Endothelial cell of umbilical vein (primary cell): ENCODE measurements around the gene BCO1. TPM values are rescaled to one million over a fixed set of nuclear protein-coding genes. Genes with fewer than 3 reads are reported as not detected.

Source experiments
- BruUV-seq: library from RNA; stranded (reverse); fragments of 400-500 nt; replicated peaks from 2 replicates; lab custom pipeline; 2021; lab: Mats Ljungman, UMichigan
- CTCF ChIA-PET: fragments of 300-600, 350-600 bp; sonication (Branson Sonifier 250); formaldehyde crosslinking; loops from one replicate; lab custom pipeline; 2021; ENCODE audit warnings: antibody characterized with exemption, inconsistent platforms; lab: Charles Lee
- POLR2A ChIA-PET: fragments of 300-600, 350-600 bp; sonication (Branson Sonifier 250); formaldehyde crosslinking; loops from one replicate; lab custom pipeline; 2021; ENCODE audit warnings: antibody characterized with exemption, inconsistent platforms; lab: Charles Lee
- DNase-seq: peaks from one replicate; pipeline ENCODE4 v3.0.0-alpha.2; 2011; ENCODE audit warnings: low read depth, low spot score
- FAIRE-seq: peaks from 2 replicates; lab custom pipeline; 2011; peaks lifted over from hg19 to GRCh38; lab: Jason Lieb, UNC
- H2AFZ ChIP-seq: 2 replicates; pipeline ENCODE4 v1.6.0; 2012; ENCODE audit warnings: low read depth, low read length, control low read depth, inconsistent platforms
- H3K27ac ChIP-seq: 2 replicates; pipeline ENCODE4 v1.5.1; 2011; ENCODE audit warnings: low read depth, mild to moderate bottlenecking, control low read depth, low read length, moderate library complexity; ENCODE audit not compliant: insufficient read depth
- H3K27me3 ChIP-seq, 2 experiments: 2 replicates each; pipeline versions ENCODE4 v1.6.0 to v1.6.1; 2011; ENCODE audit warnings: low read length in 2 of 2, mixed read lengths in 1 of 2; ENCODE audit not compliant: control insufficient read depth in 2 of 2, insufficient read depth in 2 of 2
- H3K36me3 ChIP-seq, 2 experiments: 2 replicates in 1 of 2; 3 replicates in 1 of 2; pipeline ENCODE4 v1.5.1; 2011; ENCODE audit warnings: low read length in 2 of 2, mild to moderate bottlenecking in 1 of 2, moderate library complexity in 1 of 2; ENCODE audit not compliant: control insufficient read depth in 2 of 2, insufficient read depth in 2 of 2; ENCODE audit errors: extremely low read depth in 1 of 2
- H3K4me1 ChIP-seq: 3 replicates; pipeline ENCODE4 v1.5.1; 2011; ENCODE audit warnings: mild to moderate bottlenecking, low read length; ENCODE audit not compliant: control insufficient read depth, insufficient read depth; ENCODE audit errors: extremely low read depth
- H3K4me2 ChIP-seq: 2 replicates; pipeline ENCODE4 v1.6.1; 2011; ENCODE audit warnings: low read length, control low read depth, mixed read lengths; ENCODE audit not compliant: insufficient read depth
- H3K4me3 ChIP-seq, 3 experiments: fragments of 200-600 bp in 1 of 3; sonication (generic), shearing (Covaris generic) in 1 of 3; replicated peaks in 1 of 3; 2 replicates each; pipeline ENCODE4 v1.5.1; 2011 to 2016; ENCODE audit warnings: control low read depth in 3 of 3, low read length in 3 of 3, mild to moderate bottlenecking in 2 of 3, inconsistent platforms in 1 of 3, low read depth in 1 of 3, moderate library complexity in 1 of 3; ENCODE audit not compliant: insufficient read depth in 1 of 3
- H3K79me2 ChIP-seq: 2 replicates; pipeline ENCODE4 v1.6.0; 2012; ENCODE audit warnings: low read length, inconsistent platforms; ENCODE audit not compliant: control insufficient read depth, insufficient read depth
- H3K9ac ChIP-seq: replicated peaks from 2 replicates; pipeline ENCODE3; 2011; ENCODE audit warnings: low read length, control low read depth; ENCODE audit not compliant: insufficient read depth; ENCODE audit errors: extremely low read depth
- H3K9me1 ChIP-seq: replicated peaks from 3 replicates; pipeline ENCODE4 v1.6.0; 2011; ENCODE audit warnings: mild to moderate bottlenecking, low read length; ENCODE audit not compliant: control insufficient read depth, insufficient read depth; ENCODE audit errors: extremely low read depth
- H3K9me3 ChIP-seq: replicated peaks from 2 replicates; pipeline ENCODE4 v1.5.1; 2012; ENCODE audit warnings: low read length, inconsistent platforms; ENCODE audit not compliant: control insufficient read depth, insufficient read depth
- H4K20me1 ChIP-seq: replicated peaks from 2 replicates; pipeline ENCODE3; 2011; ENCODE audit warnings: mild to moderate bottlenecking, low read length; ENCODE audit not compliant: control insufficient read depth, insufficient read depth; ENCODE audit errors: extremely low read depth
- EZH2 ChIP-seq: IDR thresholded peaks from 2 replicates; pipeline ENCODE4 v1.6.1; 2012; ENCODE audit warnings: borderline replicate concordance, low read depth, mild to moderate bottlenecking, moderate library complexity, low read length, inconsistent platforms; ENCODE audit not compliant: severe bottlenecking
- FOS ChIP-seq: IDR thresholded peaks from 2 replicates; pipeline ENCODE4 v1.6.1; 2011; ENCODE audit warnings: mild to moderate bottlenecking, low read length, moderate library complexity, borderline replicate concordance; ENCODE audit not compliant: insufficient read depth
- GATA2 ChIP-seq: IDR thresholded peaks from 2 replicates; pipeline ENCODE4 v1.7.0; 2011; ENCODE audit warnings: low read depth, mild to moderate bottlenecking, moderate library complexity, mixed read lengths, low read length; ENCODE audit not compliant: insufficient read length, insufficient read depth
- JUN ChIP-seq: IDR thresholded peaks from 2 replicates; pipeline ENCODE4 v1.6.1; 2011; ENCODE audit warnings: borderline replicate concordance, low read depth; ENCODE audit not compliant: insufficient read length, insufficient read depth
- MAX ChIP-seq: IDR thresholded peaks from 2 replicates; pipeline ENCODE4 v1.6.1; 2011; ENCODE audit not compliant: insufficient read depth, insufficient read length
- MYC ChIP-seq: IDR thresholded peaks from one replicate; pipeline ENCODE4 v1.6.1; 2011; ENCODE audit warnings: mild to moderate bottlenecking, low read depth, low read length
- POLR2A ChIP-seq: IDR thresholded peaks from 2 replicates; pipeline ENCODE4 v1.6.1; 2012; ENCODE audit warnings: low read depth, mild to moderate bottlenecking, control low read depth, low read length
- POLR2AphosphoS5 ChIP-seq: IDR thresholded peaks from 2 replicates; pipeline ENCODE4 v1.6.1; 2012; ENCODE audit warnings: low read depth, mild to moderate bottlenecking, control low read depth, low read length, moderate library complexity; ENCODE audit not compliant: insufficient read depth
- dilution Hi-C: fragments of 300-500 bp; cut with MboI; formaldehyde crosslinking; loops from one replicate; pipeline ENCODE4 v1.15.0; 2019; ENCODE audit warnings: low sequenced_read_pairs; ENCODE audit not compliant: extremely low pct_ligation_motif_present
- intact Hi-C: fragments of 100-400 bp; cut with micrococcal nuclease; formaldehyde crosslinking; loops from one replicate; pipeline ENCODE4 v1.10.0; 2022
- polyA plus RNA-seq, 4 experiments: library from polyadenylated mRNA; depleted of rRNA in 3 of 4; stranded (reverse) in 3 of 4; unstranded in 1 of 4; fragments of >200 nt; gene quantifications; 2 replicates each; pipeline versions ENCODE4 v1.2.1 to v1.2.3, GENCODE V29; 2011 to 2012; ENCODE audit warnings: missing spikeins in 1 of 4
- total RNA-seq: library from RNA; stranded (reverse); gene quantifications from 2 replicates; pipeline ENCODE4 v1.2.3, GENCODE V29; 2021
- TF ChIP-seq, protein P1 (sequence below), 2 donors: IDR thresholded peaks; 1 replicate in 1 of 2; 2 replicates in 1 of 2; pipeline ENCODE4 v1.5.1; 2011; ENCODE audit warnings: low read length in 2 of 2, mild to moderate bottlenecking in 2 of 2, moderate library complexity in 2 of 2, control low read depth in 1 of 2, inconsistent platforms in 1 of 2, low read depth in 1 of 2; ENCODE audit not compliant: insufficient read depth in 1 of 2; ENCODE audit errors: extremely low read depth in 1 of 2

The BCO1 gene
- total and polyA plus RNA-seq, 2 donors (not counting 3 experiments of a cell fraction or from before 2014, with no cell fraction given) = not detected

DNA sequence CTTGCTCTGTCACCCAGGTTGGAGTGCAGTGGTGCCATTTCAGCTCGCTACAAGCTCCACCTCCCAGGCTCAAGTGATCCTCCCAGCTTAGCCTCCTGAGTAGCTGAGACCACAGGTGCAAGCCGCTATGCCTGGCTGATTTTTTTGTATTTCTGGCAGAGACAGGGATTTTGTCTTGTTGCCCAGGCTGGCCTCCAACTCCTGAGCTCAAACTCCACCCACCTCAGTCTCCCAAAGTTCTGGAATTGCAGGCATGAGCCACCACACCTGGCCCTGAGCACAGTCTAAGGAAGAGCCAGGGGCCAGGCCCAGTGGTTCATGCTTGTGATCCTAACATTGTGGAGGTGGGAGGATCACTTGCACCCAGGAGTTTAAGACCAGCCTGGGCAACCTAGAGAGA is 21.8 kb upstream of the BCO1 start:
- BruUV-seq = no TSS peak
- Histone ChIP-seq H2AFZ (no peak overlapping the region), H3K4me3 (no peak overlapping the region), H3K9me3 (no peaks in the 10 kb centered on the region), H3K27ac (no peak overlapping the region), H3K36me3 (no peaks in the 10 kb centered on the region), H3K79me2 (no peaks in the 10 kb centered on the region), H3K9me1 (no peaks in the 10 kb centered on the region), H4K20me1 (no peaks in the 10 kb centered on the region), H3K4me1 (no peaks in the 10 kb centered on the region), H3K9ac (no peak overlapping the region), H3K27me3 (peaks cover 0 to 2% of the 10 kb centered on the region in 2 experiments), H3K4me2 (no peak overlapping the region)
- CTCF ChIA-PET = interaction anchor here (3.2 kb wide), 1 partner anchor 12 kb away, joined by 24 read pairs; no protein-coding TSS in a partner anchor
- no peak for FAIRE-seq
- POLR2A ChIA-PET = no interaction called here
- TF ChIP-seq POLR2AphosphoS5 = no peak
- TF ChIP-seq POLR2A = no peak
- TF ChIP-seq, protein P1, sequence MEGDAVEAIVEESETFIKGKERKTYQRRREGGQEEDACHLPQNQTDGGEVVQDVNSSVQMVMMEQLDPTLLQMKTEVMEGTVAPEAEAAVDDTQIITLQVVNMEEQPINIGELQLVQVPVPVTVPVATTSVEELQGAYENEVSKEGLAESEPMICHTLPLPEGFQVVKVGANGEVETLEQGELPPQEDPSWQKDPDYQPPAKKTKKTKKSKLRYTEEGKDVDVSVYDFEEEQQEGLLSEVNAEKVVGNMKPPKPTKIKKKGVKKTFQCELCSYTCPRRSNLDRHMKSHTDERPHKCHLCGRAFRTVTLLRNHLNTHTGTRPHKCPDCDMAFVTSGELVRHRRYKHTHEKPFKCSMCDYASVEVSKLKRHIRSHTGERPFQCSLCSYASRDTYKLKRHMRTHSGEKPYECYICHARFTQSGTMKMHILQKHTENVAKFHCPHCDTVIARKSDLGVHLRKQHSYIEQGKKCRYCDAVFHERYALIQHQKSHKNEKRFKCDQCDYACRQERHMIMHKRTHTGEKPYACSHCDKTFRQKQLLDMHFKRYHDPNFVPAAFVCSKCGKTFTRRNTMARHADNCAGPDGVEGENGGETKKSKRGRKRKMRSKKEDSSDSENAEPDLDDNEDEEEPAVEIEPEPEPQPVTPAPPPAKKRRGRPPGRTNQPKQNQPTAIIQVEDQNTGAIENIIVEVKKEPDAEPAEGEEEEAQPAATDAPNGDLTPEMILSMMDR (IDR thresholded peaks at IDR 0.05; ENCODE audit: extremely low read depth in 1 of 2, insufficient read depth in 1 of 2, low read depth in 1 of 2, low read length in 2 of 2) = no peak
- TF ChIP-seq GATA2 = no peak
- no peak for TF ChIP-seq MAX
- no peak for TF ChIP-seq JUN
- no peak for TF ChIP-seq EZH2
- no peak for TF ChIP-seq MYC
- TF ChIP-seq FOS = no peak
- intact Hi-C loops = no loop called here
- DNase-seq = no peak
- dilution Hi-C loops = no loop called here
